GM12891 (cell line): Measurements from ENCODE around the gene GPR148.

Experiments
- DNase-seq: peaks from one replicate; pipeline ENCODE4 v3.0.0; 2011; ENCODE audit warnings: low spot score; ENCODE audit not compliant: insufficient read length
- FAIRE-seq: peaks from 2 replicates; lab custom pipeline; 2011; peaks lifted over from hg19 to GRCh38; lab: Jason Lieb, UNC
- PAX5 ChIP-seq: IDR thresholded peaks from 2 replicates; pipeline ENCODE4 v1.6.1; 2011; ENCODE audit warnings: low read length, moderate library complexity, mild to moderate bottlenecking; ENCODE audit not compliant: insufficient read depth, severe bottlenecking
- POLR2A ChIP-seq: IDR thresholded peaks from 2 replicates; pipeline ENCODE4 v1.6.1; 2011; ENCODE audit warnings: low read depth, low read length, control low read depth
- POLR2AphosphoS5 ChIP-seq: IDR thresholded peaks from 2 replicates; pipeline ENCODE4 v1.6.1; 2011; ENCODE audit warnings: low read depth, low read length, control low read depth
- POU2F2 ChIP-seq: IDR thresholded peaks from 2 replicates; pipeline ENCODE4 v1.6.1; 2011; ENCODE audit warnings: low read depth, mild to moderate bottlenecking, control low read depth, low read length, moderate library complexity
- SPI1 ChIP-seq: IDR thresholded peaks from 2 replicates; pipeline ENCODE4 v1.6.1; 2011; ENCODE audit warnings: low read depth, low read length, control low read depth
- TAF1 ChIP-seq: IDR thresholded peaks from 2 replicates; pipeline ENCODE4 v1.6.1; 2011; ENCODE audit warnings: low read depth, low read length, control low read depth

GPR148 gene

GRCh38 chr2:130768191-130768855 is 39.5 kb downstream of the GPR148 start:
- no peak for FAIRE-seq
- no peak for TF ChIP-seq TAF1
- TF ChIP-seq POU2F2, result no peak
- TF ChIP-seq PAX5, result no peak
- no peak for TF ChIP-seq POLR2A
- no peak for TF ChIP-seq POLR2AphosphoS5
- TF ChIP-seq SPI1, result no peak
- no peak for DNase-seq

GRCh38 chr2:130769343-130769907 is 40.6 kb downstream of the GPR148 start:
- no peak for FAIRE-seq
- TF ChIP-seq POLR2AphosphoS5 (no peak), POU2F2 (no peak), POLR2A (no peak), PAX5 (no peak), SPI1 (no peak), TAF1 (no peak)
- DNase-seq, result no peak

GRCh38 chr2:130776550-130776949 is 47.7 kb downstream of the GPR148 start:
- no peak for DNase-seq

GRCh38 chr2:130778781-130779180 is 49.9 kb downstream of the GPR148 start:
- DNase-seq, result no peak
- TF ChIP-seq POU2F2 (no peak), POLR2AphosphoS5 (no peak), POLR2A (no peak), PAX5 (no peak), SPI1 (no peak), TAF1 (no peak)
- no peak for FAIRE-seq

More at GRCh38 chr2:130776550-130776949, 47.7 kb downstream of the GPR148 start:
- TF ChIP-seq POLR2AphosphoS5, result no peak
- TF ChIP-seq SPI1, result no peak
- no peak for TF ChIP-seq POU2F2
- no peak for TF ChIP-seq PAX5
- no peak for TF ChIP-seq POLR2A
- TF ChIP-seq TAF1, result no peak
- FAIRE-seq, result no peak
